HG03139 (cell line): ENCODE data around the gene OR52E6.

ENCODE experiments used
- ATAC-seq: cut with Tn5 transposase; IDR thresholded peaks from one replicate; pipeline ENCODE4 v1.9.1; 2021; ENCODE audit not compliant: unreplicated experiment

OR52E6 gene

DNA sequence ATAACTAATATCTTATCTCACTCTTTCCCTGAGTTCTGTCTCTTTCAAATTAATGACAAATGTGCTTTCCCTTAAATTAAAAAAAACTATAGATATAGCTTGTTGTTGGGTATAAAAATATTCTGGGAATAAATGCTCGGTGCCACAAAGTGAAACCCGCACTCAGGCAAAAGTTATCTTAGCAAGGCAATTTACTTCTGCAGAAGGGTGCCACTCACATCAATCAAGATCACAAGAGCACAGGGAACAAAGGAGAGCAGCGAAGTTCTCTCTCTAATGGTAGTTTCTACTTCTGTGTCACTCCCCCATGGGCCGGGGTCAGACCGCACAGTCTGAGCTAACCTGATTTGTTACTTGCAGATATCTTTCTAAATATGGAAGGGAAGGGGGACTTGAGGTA is 37.7 kb downstream of the OR52E6 start:
- ATAC-seq, result no peak

GRCh38 chr11:5796541-5796940 is 45.2 kb downstream of the OR52E6 start:
- ATAC-seq, result no peak

GRCh38 chr11:5791165-5791564 is 50.5 kb downstream of the OR52E6 start, which contains the start of gene OR52N1:
Gene OR52N1 (minus strand): TSS chr11:5791265. CDS start chr11:5788816, 2,449 bp downstream.
- ATAC-seq, result no peak
